GM19328 (cell line): ENCODE data around the gene SRM.
"Not testable (repeated sequence)": the region's sequence is repeated elsewhere in the genome, so short reads cannot be mapped to it uniquely, and the experiment has no call there.

Experiments used
- ATAC-seq: cut with Tn5 transposase; IDR thresholded peaks from one replicate; pipeline ENCODE4 v1.9.1; 2021; ENCODE audit warnings: mild to moderate bottlenecking, moderate library complexity; ENCODE audit not compliant: unreplicated experiment

SRM gene

GRCh38 chr1:11065796-11066195 lies 6.0 kb upstream of the SRM start:
- ATAC-seq: no peak

GRCh38 chr1:11064942-11065341 lies 5.1 kb upstream of the SRM start:
- ATAC-seq: no peak

DNA sequence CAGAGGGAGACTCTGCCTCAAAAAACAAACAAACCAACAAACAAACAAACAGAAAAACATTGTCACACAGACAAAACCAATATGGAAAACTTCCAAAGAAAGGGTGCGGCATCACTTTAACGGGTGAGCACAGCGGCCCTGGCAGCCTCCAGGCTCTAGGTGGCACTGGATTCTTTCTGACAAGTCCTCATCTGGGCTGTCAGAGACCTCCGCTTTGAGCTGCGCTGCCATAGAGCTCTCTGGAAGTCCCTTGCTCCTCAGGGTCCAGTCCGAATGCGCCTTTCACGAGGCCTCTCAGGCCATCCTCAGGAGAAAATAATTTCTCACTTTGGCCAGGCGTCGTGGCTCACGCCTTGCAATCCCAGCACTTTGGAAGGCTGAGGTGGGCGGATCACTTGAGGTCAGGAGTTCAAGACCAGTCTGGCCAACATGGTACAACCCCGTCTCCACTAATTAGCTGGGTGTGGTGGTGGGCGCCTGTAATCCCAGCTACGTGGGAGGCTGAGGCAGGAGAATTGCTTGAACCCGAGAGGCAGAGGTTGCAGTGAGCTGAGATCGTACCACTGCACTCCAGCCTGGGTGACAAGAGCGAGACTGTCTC lies 4.2 kb upstream of the SRM start:
- ATAC-seq: not testable (repeated sequence)

- ATAC-seq: no peak
Measured at GRCh38 chr1:11062965-11063401, 3.2 kb upstream of the SRM start.

GRCh38 chr1:11061652-11062365 lies 2.0 kb upstream of the SRM start:
- ATAC-seq: no peak

GRCh38 chr1:11059155-11059967 lies 457 bp downstream of the SRM start:
- peak; percentile 7 for ATAC-seq

- no peak for ATAC-seq
Measured at GRCh38 chr1:11058595-11059154, 1.1 kb downstream of the SRM start.

- no peak for ATAC-seq
Measured at GRCh38 chr1:11058026-11058425, 1.8 kb downstream of the SRM start.

DNA sequence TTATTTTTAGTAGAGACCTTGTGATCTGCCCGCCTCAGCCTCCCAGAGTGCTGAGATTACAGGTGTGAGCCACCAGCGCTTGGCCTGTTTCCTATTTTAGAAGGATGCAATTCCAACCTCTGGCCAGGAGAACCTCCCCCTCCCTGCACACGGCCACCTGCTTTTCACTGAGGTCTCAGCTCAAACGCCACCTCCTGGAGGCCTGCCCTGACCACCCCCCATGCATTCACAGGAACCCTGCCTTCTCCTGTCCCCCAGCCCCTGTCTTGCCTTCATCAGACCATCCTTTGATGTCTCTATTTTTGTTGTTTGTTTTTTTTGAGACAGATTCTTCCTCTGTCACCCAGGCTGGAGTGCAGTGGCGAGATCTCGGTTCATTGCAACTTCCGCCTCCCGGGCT lies 2.3 kb downstream of the SRM start:
- ATAC-seq: no peak

DNA sequence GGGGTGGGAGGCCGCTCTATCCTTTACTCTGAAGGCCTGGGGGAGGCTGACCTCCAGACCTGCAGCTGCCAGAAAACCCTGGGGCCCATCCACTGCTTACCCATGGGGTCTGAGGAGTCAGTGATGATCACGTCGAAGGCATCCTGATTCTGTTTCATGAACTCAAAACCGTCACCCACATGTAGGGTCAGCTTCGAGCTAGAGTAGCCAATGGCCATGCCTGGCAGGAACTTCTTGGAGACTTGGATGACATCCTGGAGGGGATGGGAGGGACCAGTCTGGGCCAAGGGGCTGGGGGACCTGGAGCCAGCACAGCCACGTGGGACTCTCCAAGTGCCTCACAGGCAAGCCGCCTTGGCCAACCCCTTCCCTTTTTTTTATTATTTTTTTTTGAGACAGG lies 3.3 kb downstream of the SRM start:
- ATAC-seq: no peak

GRCh38 chr1:11055676-11056075 lies 4.1 kb downstream of the SRM start:
- no peak for ATAC-seq

GRCh38 chr1:11054666-11055065 lies 5.2 kb downstream of the SRM start:
- no peak for ATAC-seq

GRCh38 chr1:11054181-11054580 lies 5.6 kb downstream of the SRM start:
- ATAC-seq: no peak

GRCh38 chr1:11053758-11054137 lies 6.1 kb downstream of the SRM start:
- ATAC-seq: no peak

- ATAC-seq: no peak
Measured at GRCh38 chr1:11052839-11053757, 6.7 kb downstream of the SRM start.

- ATAC-seq: no peak
Measured at GRCh38 chr1:11051781-11052511, 7.9 kb downstream of the SRM start.

GRCh38 chr1:11051121-11051520 lies 8.7 kb downstream of the SRM start:
- ATAC-seq: not testable (repeated sequence)

GRCh38 chr1:11046625-11047365 lies 13.0 kb downstream of the SRM start, which contains the start of gene MASP2:
MASP2 (minus strand) TSS chr1:11047239; CDS start chr1:11047207, 32 bp downstream.
- ATAC-seq: no peak

GRCh38 chr1:11046270-11046566 lies 13.6 kb downstream of the SRM start:
- no peak for ATAC-seq
